ENCODE results near the gene FHDC1.
"Not testable (repeated sequence)": the region's sequence is repeated elsewhere in the genome, so short reads cannot be mapped to it uniquely, and the experiment has no call there.

FHDC1 gene, protein sequence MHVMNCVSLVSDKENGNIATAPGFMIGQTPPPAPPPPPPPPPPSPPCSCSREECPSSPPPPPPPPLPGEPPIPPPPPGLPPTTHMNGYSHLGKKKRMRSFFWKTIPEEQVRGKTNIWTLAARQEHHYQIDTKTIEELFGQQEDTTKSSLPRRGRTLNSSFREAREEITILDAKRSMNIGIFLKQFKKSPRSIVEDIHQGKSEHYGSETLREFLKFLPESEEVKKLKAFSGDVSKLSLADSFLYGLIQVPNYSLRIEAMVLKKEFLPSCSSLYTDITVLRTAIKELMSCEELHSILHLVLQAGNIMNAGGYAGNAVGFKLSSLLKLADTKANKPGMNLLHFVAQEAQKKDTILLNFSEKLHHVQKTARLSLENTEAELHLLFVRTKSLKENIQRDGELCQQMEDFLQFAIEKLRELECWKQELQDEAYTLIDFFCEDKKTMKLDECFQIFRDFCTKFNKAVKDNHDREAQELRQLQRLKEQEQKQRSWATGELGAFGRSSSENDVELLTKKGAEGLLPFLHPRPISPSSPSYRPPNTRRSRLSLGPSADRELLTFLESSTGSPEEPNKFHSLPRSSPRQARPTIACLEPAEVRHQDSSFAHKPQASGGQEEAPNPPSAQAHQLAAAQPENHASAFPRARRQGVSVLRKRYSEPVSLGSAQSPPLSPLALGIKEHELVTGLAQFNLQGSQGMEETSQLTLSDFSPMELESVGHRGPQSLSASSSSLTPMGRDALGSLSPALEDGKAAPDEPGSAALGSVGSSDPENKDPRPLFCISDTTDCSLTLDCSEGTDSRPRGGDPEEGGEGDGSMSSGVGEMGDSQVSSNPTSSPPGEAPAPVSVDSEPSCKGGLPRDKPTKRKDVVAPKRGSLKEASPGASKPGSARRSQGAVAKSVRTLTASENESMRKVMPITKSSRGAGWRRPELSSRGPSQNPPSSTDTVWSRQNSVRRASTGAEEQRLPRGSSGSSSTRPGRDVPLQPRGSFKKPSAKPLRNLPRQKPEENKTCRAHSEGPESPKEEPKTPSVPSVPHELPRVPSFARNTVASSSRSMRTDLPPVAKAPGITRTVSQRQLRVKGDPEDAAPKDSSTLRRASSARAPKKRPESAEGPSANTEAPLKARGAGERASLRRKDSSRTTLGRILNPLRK

DNA sequence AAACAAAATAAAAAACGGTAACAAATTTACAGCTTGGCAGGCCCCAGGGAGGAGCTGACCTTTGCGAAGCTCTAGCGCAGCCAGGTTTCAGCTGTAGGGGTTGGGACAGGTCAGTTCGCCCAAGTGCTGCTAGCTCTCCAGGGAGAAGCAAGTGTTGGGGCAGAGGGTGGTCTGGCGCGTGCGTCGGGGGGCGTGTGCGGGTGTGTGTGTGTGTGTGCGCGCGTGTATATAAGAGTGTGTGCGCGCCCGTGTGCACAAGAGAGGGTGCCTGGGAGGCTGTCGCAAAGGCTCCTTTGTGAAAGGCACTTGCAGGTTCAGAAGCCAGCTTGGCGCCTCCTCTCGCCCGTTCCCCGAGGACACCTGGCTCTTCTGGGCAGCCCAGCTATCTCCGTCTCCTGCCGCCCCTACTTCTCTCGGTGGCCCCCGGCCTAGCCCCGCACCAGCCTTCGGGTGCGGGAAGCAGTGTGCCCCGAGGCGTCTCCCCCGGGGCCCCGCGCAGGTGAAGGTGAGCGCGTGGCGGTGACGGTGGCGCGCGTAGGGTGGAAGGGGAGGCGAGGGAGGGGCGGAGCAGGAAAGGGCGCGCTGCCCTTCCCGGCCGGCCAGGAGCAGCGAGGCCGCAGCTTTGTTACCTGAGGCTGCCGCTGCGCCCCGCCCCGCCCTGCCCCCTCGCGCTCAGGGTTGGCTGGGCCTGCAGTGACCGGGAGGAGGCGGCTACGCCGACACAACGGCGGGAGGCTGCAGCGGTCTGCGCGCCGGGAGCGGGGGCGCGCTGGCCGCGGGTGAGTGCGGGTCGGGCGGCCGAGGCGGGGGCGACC, at the start of gene FHDC1:
Gene FHDC1 (plus strand): TSS at position 693 of the 815 bp plus-strand sequence. CDS start 6,735 bp downstream, outside the sequence.
- Histone ChIP-seq H3K36me3 (ENCODE audit: insufficient read depth, low read length) (0 out of 2 replicates have a peak, but pooled peaks cover 2% of the 10 kb centered on the region), H3K9me3 (ENCODE audit: control insufficient read depth, insufficient read depth, low read length) (no peaks in the 10 kb centered on the region; the same call in 1 of the 2 replicates), H3K4me1 (ENCODE audit: insufficient read depth, low read length) (peaks cover 14% of the 10 kb centered on the region), H3K9ac (ENCODE audit: low read depth, low read length) (peak within 1 kb of the TSS; percentile 97)

DNA sequence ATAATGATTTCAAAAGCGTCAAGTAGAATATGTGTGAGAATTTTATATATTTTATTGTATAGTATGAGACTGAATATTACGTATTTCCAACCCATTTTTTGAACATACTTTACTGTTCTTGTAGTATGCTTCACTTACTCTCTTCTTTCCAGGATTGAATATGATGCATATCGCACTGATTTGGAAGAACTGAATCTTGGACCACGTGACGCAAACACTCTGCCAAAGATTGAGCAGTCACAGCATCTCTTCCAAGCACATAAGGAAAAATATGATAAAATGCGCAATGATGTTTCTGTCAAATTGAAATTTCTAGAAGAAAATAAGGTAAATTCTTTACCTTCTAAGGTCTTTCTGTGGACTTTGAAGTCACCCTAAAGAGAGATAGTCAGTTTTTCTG, 48.1 kb upstream of the FHDC1 start:
- no peak overlapping the region for H3K9ac ChIP-seq (ENCODE audit: low read depth, low read length)
- no peaks in the 10 kb centered on the region for H3K9me3 ChIP-seq (ENCODE audit: control insufficient read depth, insufficient read depth, low read length)
- H3K4me1 ChIP-seq (ENCODE audit: insufficient read depth, low read length) = peaks cover 14% of the 10 kb centered on the region; the same call in 1 of the 2 replicates
- peaks cover 2% of the 10 kb centered on the region; the same call in 1 of the 2 replicates for H3K36me3 ChIP-seq (ENCODE audit: insufficient read depth, low read length)

DNA sequence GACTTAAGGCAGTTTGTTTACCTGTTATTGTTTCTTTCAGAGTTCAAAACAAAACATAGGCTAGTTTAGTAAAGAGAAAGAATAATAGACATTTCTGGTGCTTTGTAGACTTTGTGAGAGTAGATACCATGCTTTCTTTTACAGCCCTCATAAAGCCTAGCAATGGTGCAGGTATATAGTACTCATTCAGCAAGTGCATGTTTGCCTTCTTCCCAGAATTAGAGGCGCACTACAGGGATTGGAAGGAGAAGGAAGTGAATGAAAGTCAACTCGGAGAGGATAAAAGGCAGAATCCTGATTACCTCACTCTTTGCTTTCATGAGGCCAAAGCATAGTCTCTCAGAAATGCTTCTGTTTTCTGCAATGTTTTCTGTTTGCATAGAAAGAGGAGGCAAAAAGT, 43.1 kb upstream of the FHDC1 start:
- Histone ChIP-seq H3K36me3 (ENCODE audit: insufficient read depth, low read length) (peaks cover 2% of the 10 kb centered on the region; the same call in 1 of the 2 replicates), H3K4me1 (ENCODE audit: insufficient read depth, low read length) (peaks cover 7% of the 10 kb centered on the region; the same call in 1 of the 2 replicates), H3K9me3 (ENCODE audit: control insufficient read depth, insufficient read depth, low read length) (no peaks in the 10 kb centered on the region), H3K9ac (ENCODE audit: low read depth, low read length) (no peak overlapping the region)

DNA sequence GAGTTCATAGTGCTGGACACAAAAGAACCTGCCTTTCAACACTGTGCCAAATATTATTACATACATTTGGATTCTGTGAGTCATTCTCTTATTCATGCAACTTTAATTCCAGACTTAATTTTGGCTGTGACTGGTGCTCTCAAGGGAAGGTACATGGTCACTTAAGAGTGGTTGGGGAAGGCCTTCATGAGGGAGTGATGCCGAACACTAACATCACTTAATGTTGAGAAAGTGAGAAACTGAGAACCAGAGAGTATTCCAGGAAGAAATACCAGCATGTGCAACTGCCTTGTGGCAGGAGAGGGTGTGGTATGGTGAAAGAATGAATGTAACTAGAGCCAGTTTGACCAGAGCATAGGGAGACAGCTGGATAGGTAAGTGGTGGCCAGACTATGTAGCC, 41.5 kb upstream of the FHDC1 start:
- Histone ChIP-seq H3K36me3 (ENCODE audit: insufficient read depth, low read length) (peaks cover 2% of the 10 kb centered on the region; the same call in 1 of the 2 replicates), H3K9ac (ENCODE audit: low read depth, low read length) (no peak overlapping the region), H3K9me3 (ENCODE audit: control insufficient read depth, insufficient read depth, low read length) (no peaks in the 10 kb centered on the region), H3K4me1 (ENCODE audit: insufficient read depth, low read length) (peaks cover 7% of the 10 kb centered on the region; the same call in 1 of the 2 replicates)

DNA sequence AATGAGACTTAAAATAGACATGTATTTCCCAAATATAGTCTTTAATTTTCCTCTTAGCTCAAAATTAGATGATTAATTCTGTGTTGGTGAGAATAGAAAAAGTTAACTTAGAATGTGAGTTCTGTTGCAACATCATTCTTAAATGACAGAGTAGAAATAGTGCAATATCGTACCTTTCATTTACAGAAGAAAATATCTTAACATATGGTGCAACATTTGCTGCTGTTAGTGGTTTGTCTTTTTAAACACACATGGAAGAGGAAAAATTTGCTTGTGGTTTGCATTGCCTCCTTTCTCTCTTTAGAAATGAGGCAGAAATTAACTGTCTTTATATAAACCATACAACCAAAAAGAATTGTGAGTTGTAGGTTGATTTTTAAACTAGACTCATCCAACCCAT, 39.3 kb upstream of the FHDC1 start:
- Histone ChIP-seq H3K4me1 (ENCODE audit: insufficient read depth, low read length) (peaks cover 7% of the 10 kb centered on the region; the same call in 1 of the 2 replicates), H3K9ac (ENCODE audit: low read depth, low read length) (no peak overlapping the region), H3K36me3 (ENCODE audit: insufficient read depth, low read length) (no peaks in the 10 kb centered on the region; the same call in 1 of the 2 replicates), H3K9me3 (ENCODE audit: control insufficient read depth, insufficient read depth, low read length) (no peaks in the 10 kb centered on the region)

DNA sequence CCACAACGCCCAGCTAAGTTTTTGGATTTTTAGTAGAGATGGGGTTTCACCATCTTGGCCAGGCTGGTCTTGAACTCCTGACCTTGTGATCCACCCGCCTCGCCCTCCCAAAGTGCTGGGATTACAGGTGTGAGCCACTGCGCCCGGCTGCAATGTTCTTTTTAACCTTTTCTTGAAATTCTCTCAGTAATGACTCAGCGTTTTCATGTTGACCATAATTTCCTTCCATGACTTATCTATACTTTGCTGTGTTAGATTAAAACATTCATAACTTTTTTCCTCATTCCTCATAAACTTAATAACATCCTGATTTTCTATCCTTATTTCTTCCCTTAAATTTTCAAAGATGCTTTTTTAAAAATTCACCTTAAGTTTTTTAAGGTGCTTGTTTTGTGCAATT, 38.0 kb upstream of the FHDC1 start:
- H3K4me1 ChIP-seq (ENCODE audit: insufficient read depth, low read length); H3K36me3 ChIP-seq (ENCODE audit: insufficient read depth, low read length); H3K9ac ChIP-seq (ENCODE audit: low read depth, low read length); H3K9me3 ChIP-seq (ENCODE audit: control insufficient read depth, insufficient read depth, low read length): not testable (repeated sequence)

DNA sequence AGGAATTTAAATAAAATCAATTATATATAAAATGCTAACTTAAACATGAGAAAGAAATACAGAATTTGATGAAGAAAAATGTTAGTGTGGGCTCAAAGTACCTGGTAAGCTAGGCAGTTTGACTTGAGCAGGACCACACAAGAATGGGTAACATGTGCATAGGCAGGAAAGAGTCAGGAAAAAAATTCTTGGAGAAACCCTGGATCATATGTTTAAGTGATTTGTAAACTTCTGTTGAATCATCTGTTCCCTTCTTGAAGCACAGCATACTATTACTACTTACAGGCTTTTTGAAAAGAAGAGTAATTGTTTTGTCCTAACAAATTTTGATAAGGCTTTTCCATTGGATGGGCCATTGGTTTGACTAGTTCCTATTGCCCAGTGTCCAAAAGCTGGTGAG, 37.5 kb upstream of the FHDC1 start:
- no peak overlapping the region for H3K9ac ChIP-seq (ENCODE audit: low read depth, low read length)
- H3K36me3 ChIP-seq (ENCODE audit: insufficient read depth, low read length) = no peaks in the 10 kb centered on the region; the same call in 1 of the 2 replicates
- no peaks in the 10 kb centered on the region for H3K4me1 ChIP-seq (ENCODE audit: insufficient read depth, low read length)
- no peaks in the 10 kb centered on the region for H3K9me3 ChIP-seq (ENCODE audit: control insufficient read depth, insufficient read depth, low read length)

DNA sequence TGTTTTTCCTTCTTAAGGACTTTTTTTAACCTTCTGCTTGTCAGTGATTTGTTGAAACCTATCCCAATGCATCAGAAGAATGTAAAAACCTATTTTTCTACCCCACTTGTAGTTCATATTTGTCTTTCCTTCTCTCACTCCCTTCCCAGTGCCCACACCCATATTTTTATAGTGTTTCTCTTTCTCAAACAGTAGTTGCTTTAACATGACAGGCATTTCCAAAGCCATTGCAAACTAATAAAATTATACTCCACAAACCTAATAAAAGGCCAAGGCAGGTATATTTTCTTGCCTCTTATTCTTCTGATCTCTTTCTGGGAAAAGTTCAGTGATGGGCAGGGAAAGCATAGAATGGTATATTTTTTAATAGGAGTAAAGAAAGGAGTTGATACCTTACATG, 35.7 kb upstream of the FHDC1 start:
- no peaks in the 10 kb centered on the region for H3K4me1 ChIP-seq (ENCODE audit: insufficient read depth, low read length)
- H3K9me3 ChIP-seq (ENCODE audit: control insufficient read depth, insufficient read depth, low read length) = no peaks in the 10 kb centered on the region
- H3K9ac ChIP-seq (ENCODE audit: low read depth, low read length) = no peak overlapping the region
- H3K36me3 ChIP-seq (ENCODE audit: insufficient read depth, low read length) = no peaks in the 10 kb centered on the region; the same call in 1 of the 2 replicates

DNA sequence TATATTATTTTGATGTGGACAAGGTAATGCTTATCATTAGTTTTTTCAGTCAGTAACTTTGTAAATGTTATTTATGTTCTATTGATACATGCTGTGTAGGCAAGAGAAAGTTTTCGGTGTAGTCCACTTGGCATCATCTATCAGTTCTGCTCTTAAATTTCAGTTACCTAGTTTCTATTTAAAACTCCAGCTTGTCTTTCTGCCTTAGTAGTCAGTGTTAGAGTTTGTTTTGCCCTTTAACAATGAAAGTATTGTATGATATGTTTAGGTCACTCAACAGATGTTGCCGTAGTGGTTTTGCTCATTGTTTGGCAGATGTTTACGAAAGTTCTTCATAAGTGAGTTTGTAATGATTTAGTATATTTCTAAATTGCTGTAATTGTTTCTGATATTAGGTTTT, 34.9 kb upstream of the FHDC1 start:
- Histone ChIP-seq H3K36me3 (ENCODE audit: insufficient read depth, low read length) (no peaks in the 10 kb centered on the region), H3K9me3 (ENCODE audit: control insufficient read depth, insufficient read depth, low read length) (no peaks in the 10 kb centered on the region), H3K9ac (ENCODE audit: low read depth, low read length) (no peak overlapping the region), H3K4me1 (ENCODE audit: insufficient read depth, low read length) (no peaks in the 10 kb centered on the region)

DNA sequence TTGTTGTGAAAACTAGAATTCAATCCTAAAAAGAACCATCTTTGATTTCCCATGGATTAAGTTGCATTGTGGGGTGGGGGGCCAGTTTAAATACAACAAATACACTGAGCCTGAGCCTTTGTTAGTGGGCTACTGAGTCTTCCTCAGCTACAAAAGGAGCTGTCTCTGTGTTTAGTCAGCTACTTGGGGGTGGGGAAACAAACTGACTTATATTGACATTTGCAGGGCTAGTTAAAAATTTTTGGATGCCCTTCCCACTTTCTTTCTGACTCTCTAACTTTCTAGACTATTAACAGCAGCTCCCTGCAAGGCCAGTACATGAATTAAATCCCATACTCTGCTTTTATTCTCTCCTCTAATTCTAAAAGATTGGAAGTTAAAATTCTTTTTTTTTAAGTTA, 32.5 kb upstream of the FHDC1 start:
- no peaks in the 10 kb centered on the region for H3K4me1 ChIP-seq (ENCODE audit: insufficient read depth, low read length)
- no peaks in the 10 kb centered on the region for H3K9me3 ChIP-seq (ENCODE audit: control insufficient read depth, insufficient read depth, low read length)
- H3K9ac ChIP-seq (ENCODE audit: low read depth, low read length) = no peak overlapping the region
- no peaks in the 10 kb centered on the region for H3K36me3 ChIP-seq (ENCODE audit: insufficient read depth, low read length)

DNA sequence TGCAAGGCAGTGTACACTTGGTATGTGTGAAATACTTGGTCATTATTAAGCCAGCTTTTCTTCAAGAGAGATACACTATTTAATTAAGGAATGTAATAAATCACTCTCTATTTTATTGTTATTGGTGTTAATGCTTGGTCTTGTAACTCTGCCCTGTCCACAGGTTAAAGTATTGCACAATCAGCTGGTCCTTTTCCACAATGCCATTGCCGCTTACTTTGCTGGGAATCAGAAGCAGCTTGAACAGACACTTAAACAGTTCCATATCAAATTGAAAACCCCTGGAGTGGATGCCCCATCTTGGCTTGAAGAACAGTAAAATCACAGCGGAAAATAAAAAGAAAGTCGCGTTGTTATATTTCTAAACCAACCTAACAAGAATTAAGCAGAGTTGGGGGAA, 26.2 kb upstream of the FHDC1 start:
- no peaks in the 10 kb centered on the region for H3K9me3 ChIP-seq (ENCODE audit: control insufficient read depth, insufficient read depth, low read length)
- H3K4me1 ChIP-seq (ENCODE audit: insufficient read depth, low read length) = no peaks in the 10 kb centered on the region

DNA sequence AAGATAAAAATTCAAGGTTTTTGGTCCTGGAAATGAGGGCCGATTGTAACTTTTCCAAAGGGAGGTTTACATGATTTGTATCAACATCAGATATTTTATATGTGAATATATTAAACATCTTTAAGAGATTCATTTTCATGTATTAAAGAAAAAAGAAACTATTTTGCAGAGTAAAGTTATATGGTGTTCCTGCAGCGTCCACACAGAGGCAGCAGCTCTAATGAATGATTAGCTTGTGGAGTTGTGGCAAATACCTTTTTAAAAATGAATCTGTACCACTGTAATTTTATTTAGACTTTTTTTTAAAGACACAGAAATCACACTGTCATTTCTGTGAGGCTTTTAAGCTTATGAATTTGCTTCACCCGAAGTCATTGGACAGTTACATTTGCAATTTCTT, 25.6 kb upstream of the FHDC1 start:
- H3K9ac ChIP-seq (ENCODE audit: low read depth, low read length) = no peak overlapping the region
- H3K9me3 ChIP-seq (ENCODE audit: control insufficient read depth, insufficient read depth, low read length) = no peaks in the 10 kb centered on the region
- H3K4me1 ChIP-seq (ENCODE audit: insufficient read depth, low read length) = no peaks in the 10 kb centered on the region
- no peaks in the 10 kb centered on the region for H3K36me3 ChIP-seq (ENCODE audit: insufficient read depth, low read length)

More for the DNA sequence above, 26.2 kb upstream of the FHDC1 start:
- H3K9ac ChIP-seq (ENCODE audit: low read depth, low read length) = no peak overlapping the region
- no peaks in the 10 kb centered on the region for H3K36me3 ChIP-seq (ENCODE audit: insufficient read depth, low read length)

DNA sequence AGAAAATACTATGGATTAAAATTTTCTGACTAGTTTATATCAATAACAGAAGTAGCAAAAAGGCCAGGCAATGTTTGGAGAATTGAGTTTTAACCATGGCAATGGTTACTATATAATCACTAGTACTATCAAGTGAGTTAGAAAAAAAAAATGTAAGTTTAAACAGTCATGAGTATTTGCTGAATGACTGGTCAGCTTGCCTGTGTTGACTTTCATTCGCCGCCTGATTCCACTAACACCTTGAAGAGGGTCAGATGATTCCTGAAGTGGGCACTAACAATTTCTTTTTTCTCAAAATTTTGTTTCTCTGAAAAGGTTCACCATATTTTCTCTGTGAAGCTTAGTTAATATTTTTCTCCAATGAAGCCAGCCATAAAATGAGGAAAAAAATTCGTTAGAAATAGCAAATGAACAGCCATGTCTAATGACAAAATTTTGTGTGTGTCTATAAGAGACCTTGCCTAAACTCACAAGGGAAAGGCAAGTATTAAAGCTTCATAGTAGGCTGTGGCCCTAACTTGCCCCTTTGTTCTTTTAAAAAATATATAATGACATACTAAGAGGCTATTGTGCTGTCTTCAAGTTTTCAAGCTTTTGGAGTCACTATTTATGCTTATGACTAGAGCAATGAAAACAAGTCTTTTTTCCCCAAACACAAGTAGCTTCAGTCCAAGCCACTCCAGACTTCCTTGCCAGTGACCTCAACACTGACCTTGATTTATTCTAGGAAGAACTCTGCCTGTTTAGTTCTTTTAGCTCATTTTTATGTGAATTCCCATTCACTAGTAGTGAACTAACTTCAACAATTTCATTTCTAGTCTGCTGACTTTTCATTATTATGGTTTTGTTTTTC, 18.4 kb upstream of the FHDC1 start:
- Histone ChIP-seq H3K4me1 (ENCODE audit: insufficient read depth, low read length) (no peaks in the 10 kb centered on the region), H3K9ac (ENCODE audit: low read depth, low read length) (no peak overlapping the region), H3K36me3 (ENCODE audit: insufficient read depth, low read length) (peaks cover 14% of the 10 kb centered on the region), H3K9me3 (ENCODE audit: control insufficient read depth, insufficient read depth, low read length) (peaks cover 33% of the 10 kb centered on the region)

Data from ES-I3 (cell line).